Measurements from ENCODE around the gene HS3ST1.
A peak's percentile ranks its signal among the peaks of the same experiment; 100 is the strongest.
"Not testable (repeated sequence)": the region's sequence is repeated elsewhere in the genome, so short reads cannot be mapped to it uniquely, and the experiment has no call there.

The HS3ST1 gene

GRCh38 chr4:11404431-11404830 lies 24.3 kb downstream of the HS3ST1 start:
- TF ChIP-seq CTCF (IDR thresholded peaks at IDR 0.05; ENCODE audit: extremely low read depth, missing control alignments): no peak
- no peak for DNase-seq (ENCODE audit: low spot score)

DNA sequence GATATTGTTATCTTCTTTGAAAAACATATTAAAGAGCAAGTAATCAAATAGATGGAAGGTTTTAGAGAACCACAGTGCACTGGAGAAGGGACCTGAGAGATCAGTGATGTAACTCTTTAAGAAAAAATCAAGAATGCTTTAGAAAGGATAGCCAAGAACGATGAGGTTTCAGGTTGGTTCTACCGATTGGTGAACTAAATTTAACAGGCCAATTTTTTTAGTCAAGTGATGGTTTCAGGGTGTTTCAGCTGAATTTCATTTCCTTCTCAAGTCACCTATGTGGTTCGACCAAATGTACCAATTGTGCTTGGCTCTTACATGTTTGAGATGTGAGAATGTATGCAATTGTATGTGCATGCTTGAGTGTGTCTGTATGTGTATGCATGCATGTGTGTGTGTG lies 26.5 kb downstream of the HS3ST1 start:
- peak; percentile 46 for DNase-seq (ENCODE audit: low spot score)
- TF ChIP-seq CTCF (IDR thresholded peaks at IDR 0.05; ENCODE audit: extremely low read depth, missing control alignments): no peak

GRCh38 chr4:11399461-11399971 lies 29.2 kb downstream of the HS3ST1 start:
- no peak for DNase-seq (ENCODE audit: low spot score)
- no peak for TF ChIP-seq CTCF (IDR thresholded peaks at IDR 0.05; ENCODE audit: extremely low read depth, missing control alignments)

- peak; percentile 60 for DNase-seq (ENCODE audit: low spot score)
Measured at GRCh38 chr4:11397819-11398610, 30.7 kb downstream of the HS3ST1 start.

GRCh38 chr4:11397146-11397545 lies 31.5 kb downstream of the HS3ST1 start:
- no peak for TF ChIP-seq CTCF (IDR thresholded peaks at IDR 0.05; ENCODE audit: extremely low read depth, missing control alignments)
- DNase-seq (ENCODE audit: low spot score): no peak

More at GRCh38 chr4:11397819-11398610, 30.7 kb downstream of the HS3ST1 start:
- no peak for TF ChIP-seq CTCF (IDR thresholded peaks at IDR 0.05; ENCODE audit: extremely low read depth, missing control alignments)

DNA sequence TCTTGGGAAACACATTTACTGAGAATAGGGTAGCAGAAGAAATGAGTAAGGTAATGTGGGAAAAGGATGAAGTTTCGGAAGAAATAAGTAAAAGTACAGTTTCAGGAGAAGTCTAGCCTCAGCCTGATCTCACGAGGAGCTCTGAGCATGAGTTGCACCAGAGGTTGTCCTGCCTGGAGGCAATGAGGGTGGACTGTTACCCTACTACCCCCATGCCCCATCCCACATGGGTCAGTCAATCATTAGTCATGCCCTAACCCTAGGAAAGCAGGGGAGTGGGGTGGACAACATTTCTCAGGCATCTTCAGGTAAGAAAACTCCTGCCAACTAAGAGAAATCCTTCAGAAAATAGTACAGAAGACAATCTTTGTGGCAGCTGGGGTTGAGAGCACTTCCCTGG lies 35.1 kb downstream of the HS3ST1 start:
- DNase-seq (ENCODE audit: low spot score): no peak

GRCh38 chr4:11384072-11384471 lies 44.6 kb downstream of the HS3ST1 start:
- DNase-seq (ENCODE audit: low spot score): not testable (repeated sequence)

More for the DNA sequence above, 35.1 kb downstream of the HS3ST1 start:
- TF ChIP-seq CTCF (IDR thresholded peaks at IDR 0.05; ENCODE audit: extremely low read depth, missing control alignments): no peak

GRCh38 chr4:11376571-11376970 lies 52.1 kb downstream of the HS3ST1 start:
- TF ChIP-seq CTCF (IDR thresholded peaks at IDR 0.05; ENCODE audit: extremely low read depth, missing control alignments): no peak
- DNase-seq (ENCODE audit: low spot score): no peak

All from GM20000 (cell line).